ENCODE results near the gene CNPY1. TPM values are rescaled to one million over a fixed set of nuclear protein-coding genes. Genes with fewer than 3 reads are reported as not detected.

The CNPY1 gene
- total RNA-seq, 2 experiments from 2014 or later, result not detected

- peaks cover 18% of the 10 kb centered on the region for H3K4me1 Mint-ChIP-seq
- intact Hi-C loops (cut with DNase I, micrococcal nuclease), result loop anchor here in 1 of 2 experiments (2.0 to 5.0 kb wide), 3 partner anchors 53 to 349 kb away; no protein-coding TSS in a partner anchor
- H3K9me3 Mint-ChIP-seq (ENCODE audit: low read depth), result no peaks in the 10 kb centered on the region
- peak within 1 kb of the TSS; percentile 54 for H3K4me3 Mint-ChIP-seq
- peaks cover 66% of the 10 kb centered on the region for H3K27me3 Mint-ChIP-seq
- H3K36me3 Mint-ChIP-seq (ENCODE audit: low read depth), result no peaks in the 10 kb centered on the region
- CTCF ChIA-PET, result no interaction called here
- peak; percentile 28 for ATAC-seq
- POLR2A ChIA-PET, result no interaction called here
- DNase-seq, result no peak
- H3K27ac Mint-ChIP-seq, result no peak within 1 kb of the TSS
These were observed 88.1 kb downstream of the CNPY1 start, which contains the start of gene EN2 for GRCh38 chr7:155458111-155458877. Gene EN2, plus strand, starts transcription at chr7:155458129. Its CDS starts 249 bp downstream, at chr7:155458378.

- Mint-ChIP-seq H3K4me1 (peaks cover 18% of the 10 kb centered on the region), H3K4me3 (no peak overlapping the region), H3K9me3 (ENCODE audit: low read depth) (no peaks in the 10 kb centered on the region), H3K36me3 (ENCODE audit: low read depth) (no peaks in the 10 kb centered on the region), H3K27me3 (peaks cover 68% of the 10 kb centered on the region), H3K27ac (no peak overlapping the region)
- ChIA-PET POLR2A (no interaction called here), CTCF (no interaction called here)
- intact Hi-C loops (cut with DNase I, micrococcal nuclease), result loop anchor here (1.0 to 5.0 kb wide), 4 partner anchors 51 to 350 kb away; no protein-coding TSS in a partner anchor
- DNase-seq, result no peak
- peak; percentile 2 for ATAC-seq
These were observed 88.7 kb downstream of the CNPY1 start for GRCh38 chr7:155457544-155458110.

- Mint-ChIP-seq H3K4me3 (peak overlapping the region; percentile 54), H3K27me3 (peaks cover 67% of the 10 kb centered on the region), H3K27ac (no peak overlapping the region), H3K4me1 (peaks cover 18% of the 10 kb centered on the region), H3K36me3 (ENCODE audit: low read depth) (no peaks in the 10 kb centered on the region), H3K9me3 (ENCODE audit: low read depth) (no peaks in the 10 kb centered on the region)
- intact Hi-C loops (cut with DNase I, micrococcal nuclease), result loop anchor here (1.0 to 5.0 kb wide), 2 partner anchors 51 to 350 kb away; no protein-coding TSS in a partner anchor
- ChIA-PET CTCF (interaction anchor here (0.7 kb wide), 1 partner anchor 34 kb away, joined by 4 read pairs; no protein-coding TSS in a partner anchor), POLR2A (interaction anchor here (0.6 kb wide), 2 partner anchors 60 to 313 kb away, joined by 4 to 5 read pairs; no protein-coding TSS in a partner anchor)
- DNase-seq (peak; percentile 69), ATAC-seq (peak; percentile 33)
These were observed 89.4 kb downstream of the CNPY1 start for GRCh38 chr7:155456738-155457543.

GRCh38 chr7:155455776-155456737 is 90.3 kb downstream of the CNPY1 start:
- CTCF ChIA-PET, result interaction anchor here (0.5 to 0.7 kb wide), 3 partner anchors 33 to 1543 kb away, joined by 3 to 4 read pairs (median 3); no protein-coding TSS in a partner anchor
- POLR2A ChIA-PET, result interaction anchor here (0.6 kb wide), 2 partner anchors 61 to 314 kb away, joined by 4 to 5 read pairs; no protein-coding TSS in a partner anchor
- no peak for ATAC-seq
- Mint-ChIP-seq H3K4me1 (peaks cover 18% of the 10 kb centered on the region), H3K9me3 (ENCODE audit: low read depth) (no peaks in the 10 kb centered on the region), H3K4me3 (peak overlapping the region; percentile 28), H3K36me3 (ENCODE audit: low read depth) (no peaks in the 10 kb centered on the region), H3K27me3 (peaks cover 67% of the 10 kb centered on the region), H3K27ac (no peak overlapping the region)
- no peak for DNase-seq
- intact Hi-C loops (cut with DNase I, micrococcal nuclease), result loop anchor here (2.0 to 5.0 kb wide), 2 partner anchors 81 to 351 kb away; no protein-coding TSS in a partner anchor

GRCh38 chr7:155455132-155455693 is 91.1 kb downstream of the CNPY1 start:
- no peak for DNase-seq
- Mint-ChIP-seq H3K36me3 (ENCODE audit: low read depth) (no peaks in the 10 kb centered on the region), H3K9me3 (ENCODE audit: low read depth) (no peaks in the 10 kb centered on the region), H3K27me3 (peaks cover 64% of the 10 kb centered on the region), H3K27ac (no peak overlapping the region), H3K4me3 (no peak overlapping the region), H3K4me1 (peaks cover 18% of the 10 kb centered on the region)
- ChIA-PET CTCF (interaction anchor here (1.4 kb wide), 1 partner anchor 77 kb away, joined by 5 read pairs; no protein-coding TSS in a partner anchor), POLR2A (no interaction called here)
- intact Hi-C loops (cut with DNase I, micrococcal nuclease), result loop anchor here (2.0 to 5.0 kb wide), 2 partner anchors 80 to 352 kb away; no protein-coding TSS in a partner anchor
- no peak for ATAC-seq

GRCh38 chr7:155454183-155455112 is 91.9 kb downstream of the CNPY1 start:
- CTCF ChIA-PET, result interaction anchor here (1.4 kb wide), 1 partner anchor 78 kb away, joined by 5 read pairs; no protein-coding TSS in a partner anchor

GRCh38 chr7:155453296-155454182 is 92.8 kb downstream of the CNPY1 start:
- POLR2A ChIA-PET, result no interaction called here
- ATAC-seq, result no peak
- H3K4me3 Mint-ChIP-seq, result no peak overlapping the region
- peaks cover 61% of the 10 kb centered on the region for H3K27me3 Mint-ChIP-seq
- H3K36me3 Mint-ChIP-seq (ENCODE audit: low read depth), result no peaks in the 10 kb centered on the region
- peaks cover 13% of the 10 kb centered on the region for H3K4me1 Mint-ChIP-seq
- no peak for DNase-seq
- intact Hi-C loops (cut with DNase I, micrococcal nuclease), result loop anchor here (1.0 to 5.0 kb wide), 3 partner anchors 13 to 1549 kb away; no protein-coding TSS in a partner anchor
- no peak overlapping the region for H3K27ac Mint-ChIP-seq
- H3K9me3 Mint-ChIP-seq (ENCODE audit: low read depth), result no peaks in the 10 kb centered on the region
- CTCF ChIA-PET, result interaction anchor here (0.5 kb wide), 1 partner anchor 76 kb away, joined by 3 read pairs; no protein-coding TSS in a partner anchor

More at GRCh38 chr7:155454183-155455112, 91.9 kb downstream of the CNPY1 start:
- ATAC-seq (no peak), DNase-seq (no peak)
- Mint-ChIP-seq H3K9me3 (ENCODE audit: low read depth) (no peaks in the 10 kb centered on the region), H3K4me1 (peaks cover 17% of the 10 kb centered on the region), H3K4me3 (no peak overlapping the region), H3K27me3 (peaks cover 59% of the 10 kb centered on the region), H3K27ac (no peak overlapping the region), H3K36me3 (ENCODE audit: low read depth) (no peaks in the 10 kb centered on the region)
- POLR2A ChIA-PET, result no interaction called here
- intact Hi-C loops (cut with DNase I, micrococcal nuclease), result loop anchor here (1.0 to 5.0 kb wide), 4 partner anchors 12 to 1548 kb away; no protein-coding TSS in a partner anchor

GRCh38 chr7:155452505-155453295 is 93.7 kb downstream of the CNPY1 start:
- Mint-ChIP-seq H3K9me3 (ENCODE audit: low read depth) (no peaks in the 10 kb centered on the region), H3K4me3 (no peak overlapping the region), H3K27me3 (peaks cover 66% of the 10 kb centered on the region), H3K4me1 (peaks cover 10% of the 10 kb centered on the region), H3K27ac (no peak overlapping the region), H3K36me3 (ENCODE audit: low read depth) (no peaks in the 10 kb centered on the region)
- DNase-seq (no peak), ATAC-seq (no peak)
- POLR2A ChIA-PET, result interaction anchor here (0.5 kb wide), 1 partner anchor 270 kb away, joined by 3 read pairs; no protein-coding TSS in a partner anchor
- CTCF ChIA-PET, result interaction anchor here (0.7 to 1.7 kb wide), 3 partner anchors 55 to 82 kb away, joined by 3 to 4 read pairs (median 4); no protein-coding TSS in a partner anchor
- intact Hi-C loops (cut with DNase I, micrococcal nuclease), result loop anchor here in 1 of 2 experiments (5.0 kb wide), 1 partner anchor 1550 kb away; no protein-coding TSS in a partner anchor
